Endothelial cell of umbilical vein (primary cell): Measurements from ENCODE around the gene RRP1B. TPM values are rescaled to one million over a fixed set of nuclear protein-coding genes. Genes with fewer than 3 reads are reported as not detected.

Experiments used
- BruUV-seq: library from RNA; stranded (reverse); fragments of 400-500 nt; replicated peaks from 2 replicates; lab custom pipeline; 2021; lab: Mats Ljungman, UMichigan
- CTCF ChIA-PET: fragments of 300-600, 350-600 bp; sonication (Branson Sonifier 250); formaldehyde crosslinking; loops from one replicate; lab custom pipeline; 2021; ENCODE audit warnings: antibody characterized with exemption, inconsistent platforms; lab: Charles Lee
- POLR2A ChIA-PET: fragments of 300-600, 350-600 bp; sonication (Branson Sonifier 250); formaldehyde crosslinking; loops from one replicate; lab custom pipeline; 2021; ENCODE audit warnings: antibody characterized with exemption, inconsistent platforms; lab: Charles Lee
- DNase-seq: peaks from one replicate; pipeline ENCODE4 v3.0.0-alpha.2; 2011; ENCODE audit warnings: low read depth, low spot score
- FAIRE-seq: peaks from 2 replicates; lab custom pipeline; 2011; peaks lifted over from hg19 to GRCh38; lab: Jason Lieb, UNC
- H2AFZ ChIP-seq: 2 replicates; pipeline ENCODE4 v1.6.0; 2012; ENCODE audit warnings: low read depth, low read length, control low read depth, inconsistent platforms
- H3K27ac ChIP-seq: 2 replicates; pipeline ENCODE4 v1.5.1; 2011; ENCODE audit warnings: low read depth, mild to moderate bottlenecking, control low read depth, low read length, moderate library complexity; ENCODE audit not compliant: insufficient read depth
- H3K27me3 ChIP-seq, 2 experiments: 2 replicates each; pipeline versions ENCODE4 v1.6.0 to v1.6.1; 2011; ENCODE audit warnings: low read length in 2 of 2, mixed read lengths in 1 of 2; ENCODE audit not compliant: control insufficient read depth in 2 of 2, insufficient read depth in 2 of 2
- H3K36me3 ChIP-seq, 2 experiments: 2 replicates in 1 of 2; 3 replicates in 1 of 2; pipeline ENCODE4 v1.5.1; 2011; ENCODE audit warnings: low read length in 2 of 2, mild to moderate bottlenecking in 1 of 2, moderate library complexity in 1 of 2; ENCODE audit not compliant: control insufficient read depth in 2 of 2, insufficient read depth in 2 of 2; ENCODE audit errors: extremely low read depth in 1 of 2
- H3K4me1 ChIP-seq: 3 replicates; pipeline ENCODE4 v1.5.1; 2011; ENCODE audit warnings: mild to moderate bottlenecking, low read length; ENCODE audit not compliant: control insufficient read depth, insufficient read depth; ENCODE audit errors: extremely low read depth
- H3K4me2 ChIP-seq: 2 replicates; pipeline ENCODE4 v1.6.1; 2011; ENCODE audit warnings: low read length, control low read depth, mixed read lengths; ENCODE audit not compliant: insufficient read depth
- H3K4me3 ChIP-seq, 3 experiments: fragments of 200-600 bp in 1 of 3; sonication (generic), shearing (Covaris generic) in 1 of 3; replicated peaks in 1 of 3; 2 replicates each; pipeline ENCODE4 v1.5.1; 2011 to 2016; ENCODE audit warnings: control low read depth in 3 of 3, low read length in 3 of 3, mild to moderate bottlenecking in 2 of 3, inconsistent platforms in 1 of 3, low read depth in 1 of 3, moderate library complexity in 1 of 3; ENCODE audit not compliant: insufficient read depth in 1 of 3
- H3K79me2 ChIP-seq: 2 replicates; pipeline ENCODE4 v1.6.0; 2012; ENCODE audit warnings: low read length, inconsistent platforms; ENCODE audit not compliant: control insufficient read depth, insufficient read depth
- H3K9ac ChIP-seq: replicated peaks from 2 replicates; pipeline ENCODE3; 2011; ENCODE audit warnings: low read length, control low read depth; ENCODE audit not compliant: insufficient read depth; ENCODE audit errors: extremely low read depth
- H3K9me1 ChIP-seq: replicated peaks from 3 replicates; pipeline ENCODE4 v1.6.0; 2011; ENCODE audit warnings: mild to moderate bottlenecking, low read length; ENCODE audit not compliant: control insufficient read depth, insufficient read depth; ENCODE audit errors: extremely low read depth
- H3K9me3 ChIP-seq: replicated peaks from 2 replicates; pipeline ENCODE4 v1.5.1; 2012; ENCODE audit warnings: low read length, inconsistent platforms; ENCODE audit not compliant: control insufficient read depth, insufficient read depth
- H4K20me1 ChIP-seq: replicated peaks from 2 replicates; pipeline ENCODE3; 2011; ENCODE audit warnings: mild to moderate bottlenecking, low read length; ENCODE audit not compliant: control insufficient read depth, insufficient read depth; ENCODE audit errors: extremely low read depth
- FOS ChIP-seq: IDR thresholded peaks from 2 replicates; pipeline ENCODE4 v1.6.1; 2011; ENCODE audit warnings: mild to moderate bottlenecking, low read length, moderate library complexity, borderline replicate concordance; ENCODE audit not compliant: insufficient read depth
- GATA2 ChIP-seq: IDR thresholded peaks from 2 replicates; pipeline ENCODE4 v1.7.0; 2011; ENCODE audit warnings: low read depth, mild to moderate bottlenecking, moderate library complexity, mixed read lengths, low read length; ENCODE audit not compliant: insufficient read length, insufficient read depth
- JUN ChIP-seq: IDR thresholded peaks from 2 replicates; pipeline ENCODE4 v1.6.1; 2011; ENCODE audit warnings: borderline replicate concordance, low read depth; ENCODE audit not compliant: insufficient read length, insufficient read depth
- dilution Hi-C: fragments of 300-500 bp; cut with MboI; formaldehyde crosslinking; loops from one replicate; pipeline ENCODE4 v1.15.0; 2019; ENCODE audit warnings: low sequenced_read_pairs; ENCODE audit not compliant: extremely low pct_ligation_motif_present
- intact Hi-C: fragments of 100-400 bp; cut with micrococcal nuclease; formaldehyde crosslinking; loops from one replicate; pipeline ENCODE4 v1.10.0; 2022
- polyA plus RNA-seq, 4 experiments: library from polyadenylated mRNA; depleted of rRNA in 3 of 4; stranded (reverse) in 3 of 4; unstranded in 1 of 4; fragments of >200 nt; gene quantifications; 2 replicates each; pipeline versions ENCODE4 v1.2.1 to v1.2.3, GENCODE V29; 2011 to 2012; ENCODE audit warnings: missing spikeins in 1 of 4
- total RNA-seq: library from RNA; stranded (reverse); gene quantifications from 2 replicates; pipeline ENCODE4 v1.2.3, GENCODE V29; 2021
- TF ChIP-seq, protein P1 (sequence below): IDR thresholded peaks from 2 replicates; pipeline ENCODE4 v1.6.1; 2011; ENCODE audit not compliant: insufficient read depth, insufficient read length
- TF ChIP-seq, protein P2 (sequence below), 2 donors: IDR thresholded peaks; 1 replicate in 1 of 2; 2 replicates in 1 of 2; pipeline ENCODE4 v1.5.1; 2011; ENCODE audit warnings: low read length in 2 of 2, mild to moderate bottlenecking in 2 of 2, moderate library complexity in 2 of 2, control low read depth in 1 of 2, inconsistent platforms in 1 of 2, low read depth in 1 of 2; ENCODE audit not compliant: insufficient read depth in 1 of 2; ENCODE audit errors: extremely low read depth in 1 of 2

RRP1B gene
- total and polyA plus RNA-seq, 2 donors (not counting 3 experiments of a cell fraction or from before 2014, with no cell fraction given): 13.0 to 39.9 TPM

DNA sequence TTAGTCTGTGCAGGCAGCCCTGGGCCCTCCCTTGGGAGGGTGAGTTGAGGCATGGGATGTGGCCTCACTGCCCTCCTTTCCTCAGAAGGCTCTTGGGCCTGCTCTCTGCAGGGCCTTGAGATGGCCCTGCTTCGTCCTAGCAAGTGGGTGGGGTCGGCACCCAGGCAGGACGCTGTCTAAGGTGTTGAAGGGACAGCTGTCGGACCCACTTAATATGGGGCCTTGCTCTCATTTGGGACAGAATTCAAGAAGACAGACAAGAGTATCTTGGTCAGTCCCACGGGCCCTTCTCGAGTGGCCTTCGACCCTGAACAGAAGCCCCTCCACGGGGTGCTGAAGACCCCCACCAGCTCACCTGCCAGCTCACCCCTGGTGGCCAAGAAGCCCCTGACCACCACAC lies 33.6 kb downstream of the RRP1B start:
- intact Hi-C loops (no loop called here), dilution Hi-C loops (no loop called here)
- no TSS peak for BruUV-seq
- H2AFZ ChIP-seq: no peak overlapping the region
- H3K9ac ChIP-seq: no peak overlapping the region
- H3K9me1 ChIP-seq: no peaks in the 10 kb centered on the region
- H3K79me2 ChIP-seq: no peaks in the 10 kb centered on the region
- CTCF ChIA-PET: no interaction called here
- no peaks in the 10 kb centered on the region for H3K27me3 ChIP-seq
- DNase-seq: no peak
- FAIRE-seq: no peak
- H4K20me1 ChIP-seq: no peaks in the 10 kb centered on the region
- no peaks in the 10 kb centered on the region for H3K4me1 ChIP-seq
- H3K9me3 ChIP-seq: no peaks in the 10 kb centered on the region
- no peak overlapping the region for H3K27ac ChIP-seq
- H3K4me2 ChIP-seq: no peak overlapping the region
- no peak overlapping the region for H3K4me3 ChIP-seq
- TF ChIP-seq, protein P1, sequence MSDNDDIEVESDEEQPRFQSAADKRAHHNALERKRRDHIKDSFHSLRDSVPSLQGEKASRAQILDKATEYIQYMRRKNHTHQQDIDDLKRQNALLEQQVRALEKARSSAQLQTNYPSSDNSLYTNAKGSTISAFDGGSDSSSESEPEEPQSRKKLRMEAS: no peak
- TF ChIP-seq JUN: no peak
- no peak for TF ChIP-seq FOS
- no peak for TF ChIP-seq GATA2
- H3K36me3 ChIP-seq: peaks cover 6 to 52% of the 10 kb centered on the region in 2 experiments
- POLR2A ChIA-PET: no interaction called here

- intact Hi-C loops: no loop called here
These were observed 34.6 kb downstream of the RRP1B start for GRCh38 chr21:43693981-43694380.

More at GRCh38 chr21:43693981-43694380, 34.6 kb downstream of the RRP1B start:
- no peaks in the 10 kb centered on the region for H3K79me2 ChIP-seq
- TF ChIP-seq, protein P2, sequence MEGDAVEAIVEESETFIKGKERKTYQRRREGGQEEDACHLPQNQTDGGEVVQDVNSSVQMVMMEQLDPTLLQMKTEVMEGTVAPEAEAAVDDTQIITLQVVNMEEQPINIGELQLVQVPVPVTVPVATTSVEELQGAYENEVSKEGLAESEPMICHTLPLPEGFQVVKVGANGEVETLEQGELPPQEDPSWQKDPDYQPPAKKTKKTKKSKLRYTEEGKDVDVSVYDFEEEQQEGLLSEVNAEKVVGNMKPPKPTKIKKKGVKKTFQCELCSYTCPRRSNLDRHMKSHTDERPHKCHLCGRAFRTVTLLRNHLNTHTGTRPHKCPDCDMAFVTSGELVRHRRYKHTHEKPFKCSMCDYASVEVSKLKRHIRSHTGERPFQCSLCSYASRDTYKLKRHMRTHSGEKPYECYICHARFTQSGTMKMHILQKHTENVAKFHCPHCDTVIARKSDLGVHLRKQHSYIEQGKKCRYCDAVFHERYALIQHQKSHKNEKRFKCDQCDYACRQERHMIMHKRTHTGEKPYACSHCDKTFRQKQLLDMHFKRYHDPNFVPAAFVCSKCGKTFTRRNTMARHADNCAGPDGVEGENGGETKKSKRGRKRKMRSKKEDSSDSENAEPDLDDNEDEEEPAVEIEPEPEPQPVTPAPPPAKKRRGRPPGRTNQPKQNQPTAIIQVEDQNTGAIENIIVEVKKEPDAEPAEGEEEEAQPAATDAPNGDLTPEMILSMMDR (IDR thresholded peaks at IDR 0.05; ENCODE audit: extremely low read depth in 1 of 2, insufficient read depth in 1 of 2, low read depth in 1 of 2, low read length in 2 of 2): no peak
- H4K20me1 ChIP-seq: no peaks in the 10 kb centered on the region
- no peak overlapping the region for H3K9ac ChIP-seq
- H3K4me2 ChIP-seq: no peak overlapping the region
- dilution Hi-C loops: no loop called here
- no peak overlapping the region for H2AFZ ChIP-seq
- no peaks in the 10 kb centered on the region for H3K9me1 ChIP-seq
- peaks cover 6 to 45% of the 10 kb centered on the region in 2 experiments for H3K36me3 ChIP-seq
- FAIRE-seq (no peak), DNase-seq (no peak)
- ChIA-PET CTCF (interaction anchor here (1.4 kb wide), 1 partner anchor 10 kb away, joined by 3 read pairs; no protein-coding TSS in a partner anchor), POLR2A (no interaction called here)
- BruUV-seq: no TSS peak
- no peaks in the 10 kb centered on the region for H3K27me3 ChIP-seq
- H3K27ac ChIP-seq: no peak overlapping the region
- H3K9me3 ChIP-seq: no peaks in the 10 kb centered on the region
- no peaks in the 10 kb centered on the region for H3K4me1 ChIP-seq
- H3K4me3 ChIP-seq: no peak overlapping the region
